H9 (cell line): ENCODE results near the gene MYL9. TPM values are rescaled to one million over a fixed set of nuclear protein-coding genes. Genes with fewer than 3 reads are reported as not detected.
A peak's percentile ranks its signal among the peaks of the same experiment; 100 is the strongest.

Source experiments
- DNase-seq: peaks from one replicate; pipeline ENCODE4 v3.0.0-alpha.2; 2017
- H2AFZ ChIP-seq: one replicate; pipeline ENCODE4 v1.6.1; 2013; ENCODE audit warnings: mild to moderate bottlenecking, low read length, control low read depth, moderate library complexity
- H2AK5ac ChIP-seq: 2 replicates; pipeline ENCODE4 v1.6.1; 2013; ENCODE audit warnings: low read length, control low read depth, mixed read lengths; ENCODE audit not compliant: insufficient read length
- H2BK120ac ChIP-seq: one replicate; pipeline ENCODE4 v1.6.1; 2013; ENCODE audit warnings: low read depth, mild to moderate bottlenecking, low read length, control low read depth, inconsistent platforms; ENCODE audit not compliant: poor library complexity, severe bottlenecking
- H2BK12ac ChIP-seq: 2 replicates; pipeline ENCODE4 v1.6.1; 2013; ENCODE audit warnings: low read length, control low read depth, mixed read lengths, low read depth; ENCODE audit not compliant: insufficient read length
- H2BK15ac ChIP-seq: 2 replicates; pipeline ENCODE4 v1.6.1; 2013; ENCODE audit warnings: low read depth, low read length, control low read depth
- H2BK20ac ChIP-seq: one replicate; pipeline ENCODE4 v1.6.1; 2013; ENCODE audit warnings: low read depth, mild to moderate bottlenecking, low read length, control low read depth, inconsistent platforms; ENCODE audit not compliant: poor library complexity, severe bottlenecking
- H2BK5ac ChIP-seq: 2 replicates; pipeline ENCODE4 v1.6.1; 2013; ENCODE audit warnings: low read length, control low read depth, mixed read lengths; ENCODE audit not compliant: insufficient read length
- H3K14ac ChIP-seq: 2 replicates; pipeline ENCODE4 v1.6.1; 2013; ENCODE audit warnings: low read length, control low read depth; ENCODE audit not compliant: insufficient read depth
- H3K18ac ChIP-seq: 2 replicates; pipeline ENCODE4 v1.6.1; 2013; ENCODE audit warnings: low read depth, mild to moderate bottlenecking, mixed read lengths, low read length, control low read depth; ENCODE audit not compliant: insufficient read length
- H3K23ac ChIP-seq: 2 replicates; pipeline ENCODE4 v1.6.1; 2013; ENCODE audit warnings: low read length, control low read depth, mixed read lengths, low read depth; ENCODE audit not compliant: insufficient read length
- H3K23me2 ChIP-seq: 2 replicates; pipeline ENCODE4 v1.6.1; 2013; ENCODE audit warnings: low read depth, mild to moderate bottlenecking, mixed read lengths, low read length, control low read depth; ENCODE audit not compliant: insufficient read length, poor library complexity, severe bottlenecking
- H3K27ac ChIP-seq: 2 replicates; pipeline ENCODE4 v1.5.1; 2013; ENCODE audit warnings: low read length, control low read depth, mixed read lengths, low read depth; ENCODE audit not compliant: insufficient read length
- H3K27me3 ChIP-seq: 2 replicates; pipeline ENCODE4 v1.6.1; 2013; ENCODE audit warnings: low read length, control low read depth, inconsistent platforms; ENCODE audit not compliant: insufficient read depth
- H3K4ac ChIP-seq: 2 replicates; pipeline ENCODE4 v1.6.1; 2013; ENCODE audit warnings: low read depth, mild to moderate bottlenecking, control low read depth, inconsistent platforms, low read length, moderate library complexity
- H3K4me1 ChIP-seq: 2 replicates; pipeline ENCODE4 v1.6.1; 2013; ENCODE audit warnings: low read length, control low read depth, inconsistent platforms; ENCODE audit not compliant: insufficient read depth
- H3K4me2 ChIP-seq: 2 replicates; pipeline ENCODE4 v1.6.1; 2013; ENCODE audit warnings: low read length, control low read depth, mixed read lengths; ENCODE audit not compliant: insufficient read length, insufficient read depth
- H3K56ac ChIP-seq: 2 replicates; pipeline ENCODE4 v1.6.1; 2013; ENCODE audit warnings: low read depth, mild to moderate bottlenecking, mixed read lengths, low read length, control low read depth; ENCODE audit not compliant: insufficient read length
- H3K79me1 ChIP-seq: 2 replicates; pipeline ENCODE4 v1.6.1; 2013; ENCODE audit warnings: low read depth, mild to moderate bottlenecking, moderate library complexity, low read length, control low read depth, inconsistent platforms; ENCODE audit not compliant: insufficient read depth, poor library complexity, severe bottlenecking
- H3K79me2 ChIP-seq: 2 replicates; pipeline ENCODE4 v1.6.1; 2013; ENCODE audit warnings: low read length, control low read depth, inconsistent platforms; ENCODE audit not compliant: insufficient read depth
- H3K9ac ChIP-seq: 2 replicates; pipeline ENCODE4 v1.6.1; 2013; ENCODE audit warnings: low read length, control low read depth, mixed read lengths; ENCODE audit not compliant: insufficient read length; ENCODE audit errors: extremely low read depth
- H3K9me3 ChIP-seq: one replicate; pipeline ENCODE4 v1.6.1; 2013; ENCODE audit warnings: low read depth, low read length, inconsistent platforms; ENCODE audit not compliant: control insufficient read depth
- H3T11ph ChIP-seq: one replicate; pipeline ENCODE4 v1.6.1; 2013; ENCODE audit warnings: mild to moderate bottlenecking, low read length, control low read depth, inconsistent platforms
- H4K20me1 ChIP-seq: one replicate; pipeline ENCODE4 v1.6.1; 2013; ENCODE audit not compliant: control insufficient read depth, insufficient read length, insufficient read depth
- H4K5ac ChIP-seq: 2 replicates; pipeline ENCODE4 v1.6.1; 2013; ENCODE audit warnings: low read depth, mild to moderate bottlenecking, mixed read lengths, low read length, control low read depth; ENCODE audit not compliant: insufficient read length
- H4K8ac ChIP-seq: replicated peaks from 2 replicates; pipeline ENCODE4 v1.6.1; 2013; ENCODE audit warnings: low read length, control low read depth, mixed read lengths, low read depth; ENCODE audit not compliant: insufficient read length
- H4K91ac ChIP-seq: 2 replicates; pipeline ENCODE4 v1.6.1; 2013; ENCODE audit warnings: low read depth, mild to moderate bottlenecking, moderate library complexity, mixed read lengths, low read length, control low read depth; ENCODE audit not compliant: insufficient read length
- H3K27ac Mint-ChIP-seq, 3 experiments: 2 replicates in 2 of 3; 3 replicates in 1 of 3; pipeline ENCODE4 v1.8.0; 2020 to 2021; ENCODE audit warnings: mixed read lengths in 3 of 3, mild to moderate bottlenecking in 1 of 3, moderate library complexity in 1 of 3
- H3K27me3 Mint-ChIP-seq: 2 replicates; pipeline ENCODE4 v1.8.0; 2021; ENCODE audit warnings: low read depth, mild to moderate bottlenecking, moderate library complexity, mixed read lengths
- H3K36me3 Mint-ChIP-seq, 3 experiments: 2 replicates in 2 of 3; 3 replicates in 1 of 3; pipeline ENCODE4 v1.8.0; 2020 to 2021; ENCODE audit warnings: low read depth in 3 of 3, mixed read lengths in 3 of 3; ENCODE audit not compliant: insufficient read depth in 1 of 3
- H3K4me1 Mint-ChIP-seq, 2 experiments: 2 replicates each; pipeline ENCODE4 v1.8.0; 2020; ENCODE audit warnings: mixed read lengths in 2 of 2
- H3K4me3 Mint-ChIP-seq, 2 experiments: 2 replicates in 1 of 2; 3 replicates in 1 of 2; pipeline ENCODE4 v1.8.0; 2020 to 2021; ENCODE audit warnings: mild to moderate bottlenecking in 2 of 2, mixed read lengths in 2 of 2, moderate library complexity in 1 of 2
- H3K9me3 Mint-ChIP-seq, 2 experiments: 2 replicates in 1 of 2; 3 replicates in 1 of 2; pipeline ENCODE4 v1.8.0; 2020; ENCODE audit warnings: mild to moderate bottlenecking in 2 of 2, mixed read lengths in 2 of 2, moderate library complexity in 1 of 2
- CTCF ChIP-seq: fragments of 200-600 bp; sonication (generic); conservative IDR thresholded peaks from 3 replicates; pipeline ENCODE4 v1.8.0; 2021; ENCODE audit warnings: antibody characterized with exemption, mild to moderate bottlenecking
- whole genome bisulfite sequencing: extraction: QIAGEN DNeasy Blood & Tissue Kit; methylation state at CpG from one replicate; pipeline ENCODE4 v1.1.7; 2013; ENCODE audit warnings: missing lambda C conversion rate, low lambda C conversion rate, mixed read lengths; ENCODE audit not compliant: insufficient read length; ENCODE audit errors: extremely low coverage; 5-methylcytosine and 5-hydroxymethylcytosine counted together
- total RNA-seq: library from RNA; stranded (reverse); gene quantifications from 2 replicates; pipeline ENCODE4 v1.2.1, GENCODE V29; 2021

Gene MYL9
- total RNA-seq, 1 experiment from 2014 or later, result 218 TPM

GRCh38 chr20:36587388-36588070, 46.2 kb downstream of the MYL9 start:
- H2BK15ac ChIP-seq, result no peak overlapping the region
- H3K4me3 Mint-ChIP-seq, result no peak overlapping the region

More at GRCh38 chr20:36587388-36588070, 46.2 kb downstream of the MYL9 start:
- DNase-seq, result no peak
- peak overlapping the region in 2 of 3 experiments; percentile 79 to 98; a peak in 3 of 7 replicates for H3K27ac Mint-ChIP-seq
- Histone ChIP-seq H3K4ac (no peak overlapping the region), H3K9ac (no peak overlapping the region), H2BK20ac (no peak overlapping the region), H3K56ac (no peak overlapping the region), H3K79me2 (no peaks in the 10 kb centered on the region), H3K79me1 (no peaks in the 10 kb centered on the region), H3T11ph (no peak overlapping the region), H4K91ac (no peak overlapping the region), H4K20me1 (no peaks in the 10 kb centered on the region), H3K4me2 (no peak overlapping the region), H3K4me1 (peaks cover 11% of the 10 kb centered on the region), H3K14ac (no peak overlapping the region), H3K23me2 (peaks cover 4% of the 10 kb centered on the region), H3K9me3 (no peaks in the 10 kb centered on the region), H3K23ac (no peak overlapping the region), H4K5ac (no peak overlapping the region), H2BK12ac (no peak overlapping the region), H2AK5ac (no peak overlapping the region), H3K27ac (no peak overlapping the region), H2BK5ac (no peak overlapping the region), H3K27me3 (no peaks in the 10 kb centered on the region), H3K18ac (no peak overlapping the region), H4K8ac (no peak overlapping the region), H2BK120ac (no peak overlapping the region), H2AFZ (no peak overlapping the region)
- no peak for TF ChIP-seq CTCF
- H3K36me3 Mint-ChIP-seq, result peaks cover 39 to 51% (median 45%) of the 10 kb centered on the region in 3 experiments
- no peaks in the 10 kb centered on the region for H3K27me3 Mint-ChIP-seq
- H3K4me1 Mint-ChIP-seq, result peaks cover 51 to 60% of the 10 kb centered on the region in 2 experiments
- WGBS, result no CpG with 5 or more reads among the region's 3 CpGs
- H3K9me3 Mint-ChIP-seq, result no peaks in the 10 kb centered on the region; a peak in 1 of 5 replicates
